ENCODE results near the gene RNU7-1. TPM values are rescaled to one million over a fixed set of nuclear protein-coding genes. Genes with fewer than 3 reads are reported as not detected.

Gene RNU7-1
- total and polyA plus RNA-seq, 10 of the 15 experiments (the other 5 are each of a cell fraction or from before 2014, with no cell fraction given), result not detected

DNA sequence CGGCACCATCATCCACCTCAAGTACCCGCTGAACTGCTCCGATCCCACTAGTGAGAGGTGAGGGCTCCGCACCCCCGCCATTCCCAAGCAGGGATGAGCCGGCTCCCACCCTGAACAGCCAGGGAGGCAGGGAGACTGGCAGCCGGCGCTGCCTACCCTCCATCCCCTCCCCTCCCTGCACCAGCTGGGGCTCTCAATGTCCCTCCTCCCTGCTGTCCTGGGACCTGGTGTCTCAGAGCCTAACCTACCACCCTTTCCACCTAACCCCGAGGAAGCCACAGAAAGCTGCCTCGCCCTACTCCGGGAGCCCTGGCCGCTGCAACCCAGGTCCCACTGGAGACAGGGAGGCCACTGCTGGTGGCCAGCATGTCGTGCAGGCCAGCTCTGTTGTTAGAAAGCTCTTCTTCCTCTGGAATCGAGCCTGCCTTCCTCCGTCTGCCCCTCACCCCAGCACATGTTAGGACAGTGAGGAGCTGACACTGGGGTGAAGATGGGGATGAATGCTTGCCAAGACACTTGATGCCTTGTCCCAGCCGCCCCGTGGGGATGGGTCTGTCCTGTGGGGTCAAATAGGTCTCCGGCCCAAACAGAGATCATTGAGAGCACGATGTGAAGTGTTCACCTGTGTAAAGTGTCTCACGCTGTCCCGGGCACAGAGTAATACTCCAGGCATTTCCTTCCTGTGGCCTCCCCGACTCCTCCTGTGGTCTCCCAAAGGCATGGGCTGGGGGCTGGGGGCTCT lies 8.7 kb downstream of the RNU7-1 start (continued):
- TF ChIP-seq POLR2AphosphoS2 (IDR thresholded peaks at IDR 0.05; ENCODE audit: low read depth, low read length) (no peak), NR2C1 (IDR thresholded peaks at IDR 0.05) (no peak), ATF7 (IDR thresholded peaks at IDR 0.05; ENCODE audit: low read depth) (no peak), SIN3A (IDR thresholded peaks at IDR 0.05; ENCODE audit: low read depth, low read length) (0 out of 2 replicates have a peak, but pooled peaks have one; percentile 42), EP300 (IDR thresholded peaks at IDR 0.05; ENCODE audit: borderline replicate concordance in 1 of 2, control insufficient read depth in 1 of 2, low read depth in 2 of 2, low read length in 2 of 2) (0 out of 4 replicates have a peak, but pooled peaks of 1 of the 2 experiments have one; percentile 9), ZNF24 (IDR thresholded peaks at IDR 0.05) (no peak), BACH1 (IDR thresholded peaks at IDR 0.05; ENCODE audit: borderline replicate concordance) (no peak), YBX1 (IDR thresholded peaks at IDR 0.05) (no peak), FOXK2 (IDR thresholded peaks at IDR 0.05) (no peak), NBN (IDR thresholded peaks at IDR 0.05) (no peak), CHD2 (IDR thresholded peaks at IDR 0.05; ENCODE audit: borderline replicate concordance, low read depth, low read length) (0 out of 2 replicates have a peak, but pooled peaks have one; percentile 30), KLF5 (IDR thresholded peaks at IDR 0.05; ENCODE audit: partially characterized antibody) (no peak), BCL3 (IDR thresholded peaks at IDR 0.05; ENCODE audit: borderline replicate concordance, insufficient read depth, low read depth, low read length, poor library complexity, severe bottlenecking) (no peak), MEF2A (IDR thresholded peaks at IDR 0.05; ENCODE audit: insufficient read depth, low read depth, low read length) (0 out of 2 replicates have a peak, but pooled peaks have one; percentile 8), RBBP5 (conservative IDR thresholded peaks at IDR 0.05) (no peak), ASH2L (IDR thresholded peaks at IDR 0.05; ENCODE audit: borderline replicate concordance, low read depth) (no peak)
- TF ChIP-seq, protein P1, sequence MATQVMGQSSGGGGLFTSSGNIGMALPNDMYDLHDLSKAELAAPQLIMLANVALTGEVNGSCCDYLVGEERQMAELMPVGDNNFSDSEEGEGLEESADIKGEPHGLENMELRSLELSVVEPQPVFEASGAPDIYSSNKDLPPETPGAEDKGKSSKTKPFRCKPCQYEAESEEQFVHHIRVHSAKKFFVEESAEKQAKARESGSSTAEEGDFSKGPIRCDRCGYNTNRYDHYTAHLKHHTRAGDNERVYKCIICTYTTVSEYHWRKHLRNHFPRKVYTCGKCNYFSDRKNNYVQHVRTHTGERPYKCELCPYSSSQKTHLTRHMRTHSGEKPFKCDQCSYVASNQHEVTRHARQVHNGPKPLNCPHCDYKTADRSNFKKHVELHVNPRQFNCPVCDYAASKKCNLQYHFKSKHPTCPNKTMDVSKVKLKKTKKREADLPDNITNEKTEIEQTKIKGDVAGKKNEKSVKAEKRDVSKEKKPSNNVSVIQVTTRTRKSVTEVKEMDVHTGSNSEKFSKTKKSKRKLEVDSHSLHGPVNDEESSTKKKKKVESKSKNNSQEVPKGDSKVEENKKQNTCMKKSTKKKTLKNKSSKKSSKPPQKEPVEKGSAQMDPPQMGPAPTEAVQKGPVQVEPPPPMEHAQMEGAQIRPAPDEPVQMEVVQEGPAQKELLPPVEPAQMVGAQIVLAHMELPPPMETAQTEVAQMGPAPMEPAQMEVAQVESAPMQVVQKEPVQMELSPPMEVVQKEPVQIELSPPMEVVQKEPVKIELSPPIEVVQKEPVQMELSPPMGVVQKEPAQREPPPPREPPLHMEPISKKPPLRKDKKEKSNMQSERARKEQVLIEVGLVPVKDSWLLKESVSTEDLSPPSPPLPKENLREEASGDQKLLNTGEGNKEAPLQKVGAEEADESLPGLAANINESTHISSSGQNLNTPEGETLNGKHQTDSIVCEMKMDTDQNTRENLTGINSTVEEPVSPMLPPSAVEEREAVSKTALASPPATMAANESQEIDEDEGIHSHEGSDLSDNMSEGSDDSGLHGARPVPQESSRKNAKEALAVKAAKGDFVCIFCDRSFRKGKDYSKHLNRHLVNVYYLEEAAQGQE (IDR thresholded peaks at IDR 0.05; ENCODE audit: low read depth, low read length), result no peak
- TF ChIP-seq, protein P2, sequence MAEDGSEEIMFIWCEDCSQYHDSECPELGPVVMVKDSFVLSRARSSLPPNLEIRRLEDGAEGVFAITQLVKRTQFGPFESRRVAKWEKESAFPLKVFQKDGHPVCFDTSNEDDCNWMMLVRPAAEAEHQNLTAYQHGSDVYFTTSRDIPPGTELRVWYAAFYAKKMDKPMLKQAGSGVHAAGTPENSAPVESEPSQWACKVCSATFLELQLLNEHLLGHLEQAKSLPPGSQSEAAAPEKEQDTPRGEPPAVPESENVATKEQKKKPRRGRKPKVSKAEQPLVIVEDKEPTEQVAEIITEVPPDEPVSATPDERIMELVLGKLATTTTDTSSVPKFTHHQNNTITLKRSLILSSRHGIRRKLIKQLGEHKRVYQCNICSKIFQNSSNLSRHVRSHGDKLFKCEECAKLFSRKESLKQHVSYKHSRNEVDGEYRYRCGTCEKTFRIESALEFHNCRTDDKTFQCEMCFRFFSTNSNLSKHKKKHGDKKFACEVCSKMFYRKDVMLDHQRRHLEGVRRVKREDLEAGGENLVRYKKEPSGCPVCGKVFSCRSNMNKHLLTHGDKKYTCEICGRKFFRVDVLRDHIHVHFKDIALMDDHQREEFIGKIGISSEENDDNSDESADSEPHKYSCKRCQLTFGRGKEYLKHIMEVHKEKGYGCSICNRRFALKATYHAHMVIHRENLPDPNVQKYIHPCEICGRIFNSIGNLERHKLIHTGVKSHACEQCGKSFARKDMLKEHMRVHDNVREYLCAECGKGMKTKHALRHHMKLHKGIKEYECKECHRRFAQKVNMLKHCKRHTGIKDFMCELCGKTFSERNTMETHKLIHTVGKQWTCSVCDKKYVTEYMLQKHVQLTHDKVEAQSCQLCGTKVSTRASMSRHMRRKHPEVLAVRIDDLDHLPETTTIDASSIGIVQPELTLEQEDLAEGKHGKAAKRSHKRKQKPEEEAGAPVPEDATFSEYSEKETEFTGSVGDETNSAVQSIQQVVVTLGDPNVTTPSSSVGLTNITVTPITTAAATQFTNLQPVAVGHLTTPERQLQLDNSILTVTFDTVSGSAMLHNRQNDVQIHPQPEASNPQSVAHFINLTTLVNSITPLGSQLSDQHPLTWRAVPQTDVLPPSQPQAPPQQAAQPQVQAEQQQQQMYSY (CRISPR knock-in tag; IDR thresholded peaks at IDR 0.05), result no peak
- TF ChIP-seq, protein P3, sequence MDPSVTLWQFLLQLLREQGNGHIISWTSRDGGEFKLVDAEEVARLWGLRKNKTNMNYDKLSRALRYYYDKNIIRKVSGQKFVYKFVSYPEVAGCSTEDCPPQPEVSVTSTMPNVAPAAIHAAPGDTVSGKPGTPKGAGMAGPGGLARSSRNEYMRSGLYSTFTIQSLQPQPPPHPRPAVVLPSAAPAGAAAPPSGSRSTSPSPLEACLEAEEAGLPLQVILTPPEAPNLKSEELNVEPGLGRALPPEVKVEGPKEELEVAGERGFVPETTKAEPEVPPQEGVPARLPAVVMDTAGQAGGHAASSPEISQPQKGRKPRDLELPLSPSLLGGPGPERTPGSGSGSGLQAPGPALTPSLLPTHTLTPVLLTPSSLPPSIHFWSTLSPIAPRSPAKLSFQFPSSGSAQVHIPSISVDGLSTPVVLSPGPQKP (IDR thresholded peaks at IDR 0.05; ENCODE audit: low read depth, low read length), result no peak

All from GM12878 (cell line).